Prostate gland (tissue), 2 donors: ENCODE data around the gene TELO2. TPM values are rescaled to one million over a fixed set of nuclear protein-coding genes. Genes with fewer than 3 reads are reported as not detected.

ENCODE experiments used
- DNase-seq: peaks from one replicate; pipeline ENCODE4 v3.0.0-alpha.2; 2019; ENCODE audit warnings: low spot score
- H3K27ac ChIP-seq, 2 donors: fragments of 200-600 bp; sonication (generic); 2 replicates each; pipeline ENCODE4 v1.5.1; 2017 to 2019
- H3K27me3 ChIP-seq: fragments of 200-600 bp; sonication (generic); replicated peaks from 2 replicates; pipeline ENCODE4 v1.5.1; 2019; ENCODE audit not compliant: insufficient read depth
- H3K36me3 ChIP-seq, 2 donors: fragments of 200-600 bp; sonication (generic); 1 replicate in 1 of 2; 2 replicates in 1 of 2; pipeline versions ENCODE4 v1.5.1 to v1.8.1; 2017 to 2019
- H3K4me1 ChIP-seq: fragments of 200-600 bp; sonication (generic); replicated peaks from 2 replicates; pipeline ENCODE4 v1.5.1; 2019
- H3K4me3 ChIP-seq, 2 donors: fragments of 200-600 bp; sonication (generic); 2 replicates each; pipeline ENCODE4 v1.5.1; 2017 to 2019
- H3K9me3 ChIP-seq: fragments of 200-600 bp; sonication (generic); 2 replicates; pipeline ENCODE4 v1.5.1; 2017
- CTCF ChIP-seq, 4 experiments: fragments of 200-600 bp in 2 of 4; fragments of 450-650 bp in 2 of 4; sonication (generic) in 2 of 4; IDR thresholded peaks; 1 replicate in 3 of 4; 2 replicates in 1 of 4; pipeline ENCODE4 v1.5.1; 2016 to 2019; ENCODE audit warnings: antibody characterized with exemption in 4 of 4, mild to moderate bottlenecking in 2 of 4, moderate library complexity in 2 of 4
- POLR2A ChIP-seq: fragments of 450-650 bp; IDR thresholded peaks from one replicate; pipeline ENCODE4 v1.6.1; 2016; ENCODE audit warnings: antibody characterized with exemption, mild to moderate bottlenecking
- POLR2AphosphoS5 ChIP-seq: sonication (generic); formaldehyde crosslinking; IDR thresholded peaks from one replicate; pipeline ENCODE4 v1.6.1; 2017; ENCODE audit warnings: antibody characterized with exemption
- WGBS: methylation state at CpG from one replicate; pipeline ENCODE4 v1.1.5; 2018; 5-methylcytosine and 5-hydroxymethylcytosine counted together
- intact Hi-C: fragments of 100-400 bp; cut with DNase I; formaldehyde crosslinking; loops from one replicate; pipeline ENCODE4 v1.14.2; 2022
- total RNA-seq, 2 donors: library from RNA; depleted of rRNA; stranded (reverse); fragments of >200 nt; gene quantifications; one replicate each; pipeline ENCODE4 v1.1.0, GENCODE V29; 2016

The TELO2 gene
- total RNA-seq, 2 donors from 2014 or later, result 35.1 to 53.5 TPM

- TF ChIP-seq CTCF (IDR thresholded peaks at IDR 0.05) (no peak), POLR2AphosphoS5 (no peak), POLR2A (no peak)
- 92% methylated on average over 15 of the region's 15 CpGs for WGBS
- no peaks in the 10 kb centered on the region for H3K36me3 ChIP-seq
- H3K4me1 ChIP-seq, result no peaks in the 10 kb centered on the region
- H3K27ac ChIP-seq, result no peak overlapping the region
- H3K27me3 ChIP-seq, result no peaks in the 10 kb centered on the region
- no peak for DNase-seq
- no peaks in the 10 kb centered on the region for H3K9me3 ChIP-seq
- no peak overlapping the region for H3K4me3 ChIP-seq
- intact Hi-C loops, result no loop called here
These were observed 19.6 kb downstream of the TELO2 start for GRCh38 chr16:1512774-1513173.

- 97% methylated on average over 3 of the region's 3 CpGs for WGBS
- Histone ChIP-seq H3K9me3 (no peaks in the 10 kb centered on the region), H3K27me3 (no peaks in the 10 kb centered on the region), H3K4me1 (no peaks in the 10 kb centered on the region), H3K27ac (no peak overlapping the region), H3K36me3 (no peaks in the 10 kb centered on the region), H3K4me3 (no peak overlapping the region)
- TF ChIP-seq POLR2A (no peak), POLR2AphosphoS5 (no peak), CTCF (IDR thresholded peaks at IDR 0.05) (no peak)
- DNase-seq, result no peak
- intact Hi-C loops, result no loop called here
These were observed 21.3 kb downstream of the TELO2 start for GRCh38 chr16:1514507-1514906.

GRCh38 chr16:1518626-1519135 lies 25.5 kb downstream of the TELO2 start:
- intact Hi-C loops, result no loop called here
- no peak for DNase-seq
- H3K27ac ChIP-seq, result no peak overlapping the region
- H3K27me3 ChIP-seq, result no peaks in the 10 kb centered on the region
- H3K4me1 ChIP-seq, result no peaks in the 10 kb centered on the region
- H3K4me3 ChIP-seq, result no peak overlapping the region
- TF ChIP-seq POLR2A, result no peak
- no peak for TF ChIP-seq POLR2AphosphoS5
- TF ChIP-seq CTCF (IDR thresholded peaks at IDR 0.05), result no peak
- H3K9me3 ChIP-seq, result no peaks in the 10 kb centered on the region
- peaks cover 0 to 8% of the 10 kb centered on the region in 2 donors for H3K36me3 ChIP-seq
- 90% methylated on average over 15 of the region's 16 CpGs for whole genome bisulfite sequencing

GRCh38 chr16:1519831-1520230 lies 26.7 kb downstream of the TELO2 start:
- intact Hi-C loops, result no loop called here
- no peak overlapping the region for H3K27ac ChIP-seq
- H3K4me3 ChIP-seq, result no peak overlapping the region
- WGBS, result 84% methylated on average over 17 of the region's 17 CpGs
- no peak for DNase-seq
- H3K9me3 ChIP-seq, result no peaks in the 10 kb centered on the region
- TF ChIP-seq POLR2AphosphoS5 (no peak), CTCF (IDR thresholded peaks at IDR 0.05) (no peak), POLR2A (no peak)
- no peaks in the 10 kb centered on the region for H3K27me3 ChIP-seq
- no peaks in the 10 kb centered on the region for H3K4me1 ChIP-seq
- H3K36me3 ChIP-seq, result peaks cover 0 to 10% of the 10 kb centered on the region in 2 donors

- TF ChIP-seq CTCF (IDR thresholded peaks at IDR 0.05) (no peak), POLR2A (no peak), POLR2AphosphoS5 (no peak)
- intact Hi-C loops, result no loop called here
- DNase-seq, result no peak
- no peaks in the 10 kb centered on the region for H3K27me3 ChIP-seq
- H3K4me3 ChIP-seq, result no peak overlapping the region
- no peak overlapping the region for H3K27ac ChIP-seq
- peaks cover 0 to 10% of the 10 kb centered on the region in 2 donors for H3K36me3 ChIP-seq
- no peaks in the 10 kb centered on the region for H3K9me3 ChIP-seq
- H3K4me1 ChIP-seq, result no peaks in the 10 kb centered on the region
- WGBS, result 92% methylated on average over 19 of the region's 19 CpGs
These were observed 27.3 kb downstream of the TELO2 start for GRCh38 chr16:1520461-1520860.
